Measurements from ENCODE around the gene MRPS6. TPM values are rescaled to one million over a fixed set of nuclear protein-coding genes. Genes with fewer than 3 reads are reported as not detected.
A peak's percentile ranks its signal among the peaks of the same experiment; 100 is the strongest.

Gene MRPS6
- total RNA-seq, 1 donor, result 19.2 TPM

- peaks cover 95% of the 10 kb centered on the region for H3K79me2 ChIP-seq (ENCODE audit: insufficient read depth, low read length)
- H3K9me3 ChIP-seq (ENCODE audit: low read depth, low read length), result no peaks in the 10 kb centered on the region
- H2AFZ ChIP-seq (ENCODE audit: low read length), result no peak overlapping the region
- no peak overlapping the region for H3K4me3 ChIP-seq (ENCODE audit: insufficient read depth, low read length)
- peaks cover 18% of the 10 kb centered on the region for H4K20me1 ChIP-seq (ENCODE audit: insufficient read depth, low read length)
- H3K4me2 ChIP-seq (ENCODE audit: insufficient read depth, low read length), result no peak overlapping the region
- DNase-seq (ENCODE audit: insufficient read length, low spot score, missing footprints), result no peak
- TF ChIP-seq CTCF (IDR thresholded peaks at IDR 0.05; ENCODE audit: extremely low read depth, low read depth, low read length), result no peak
- H3K36me3 ChIP-seq (ENCODE audit: insufficient read depth, low read length), result peaks cover 13% of the 10 kb centered on the region
- H3K27me3 ChIP-seq (ENCODE audit: insufficient read depth, low read length), result no peaks in the 10 kb centered on the region
- H3K27ac ChIP-seq (ENCODE audit: low read depth, low read length), result no peak overlapping the region
- H3K4me1 ChIP-seq (ENCODE audit: insufficient read depth, low read length), result no peaks in the 10 kb centered on the region
Observed at GRCh38 chr21:34086887-34087306, 13.5 kb downstream of the MRPS6 start.

- no peak overlapping the region for H2AFZ ChIP-seq (ENCODE audit: low read length)
- no peak for TF ChIP-seq CTCF (IDR thresholded peaks at IDR 0.05; ENCODE audit: extremely low read depth, low read depth, low read length)
- DNase-seq (ENCODE audit: insufficient read length, low spot score, missing footprints), result no peak
- H3K79me2 ChIP-seq (ENCODE audit: insufficient read depth, low read length), result peaks cover 94% of the 10 kb centered on the region
- peaks cover 18% of the 10 kb centered on the region for H4K20me1 ChIP-seq (ENCODE audit: insufficient read depth, low read length)
- H3K27me3 ChIP-seq (ENCODE audit: insufficient read depth, low read length), result no peaks in the 10 kb centered on the region
- no peaks in the 10 kb centered on the region for H3K4me1 ChIP-seq (ENCODE audit: insufficient read depth, low read length)
- no peak overlapping the region for H3K4me2 ChIP-seq (ENCODE audit: insufficient read depth, low read length)
- peaks cover 1% of the 10 kb centered on the region for H3K36me3 ChIP-seq (ENCODE audit: insufficient read depth, low read length)
- no peak overlapping the region for H3K27ac ChIP-seq (ENCODE audit: low read depth, low read length)
- H3K9me3 ChIP-seq (ENCODE audit: low read depth, low read length), result no peaks in the 10 kb centered on the region
- H3K4me3 ChIP-seq (ENCODE audit: insufficient read depth, low read length), result no peak overlapping the region
Observed at GRCh38 chr21:34088752-34089151, 15.4 kb downstream of the MRPS6 start.

- Histone ChIP-seq H3K36me3 (ENCODE audit: insufficient read depth, low read length) (peaks cover 14% of the 10 kb centered on the region), H3K27ac (ENCODE audit: low read depth, low read length) (no peak overlapping the region), H3K9me3 (ENCODE audit: low read depth, low read length) (no peaks in the 10 kb centered on the region), H3K79me2 (ENCODE audit: insufficient read depth, low read length) (peaks cover 92% of the 10 kb centered on the region), H2AFZ (ENCODE audit: low read length) (no peak overlapping the region), H3K27me3 (ENCODE audit: insufficient read depth, low read length) (no peaks in the 10 kb centered on the region), H3K4me2 (ENCODE audit: insufficient read depth, low read length) (no peak overlapping the region), H3K4me3 (ENCODE audit: insufficient read depth, low read length) (no peak overlapping the region), H3K4me1 (ENCODE audit: insufficient read depth, low read length) (no peaks in the 10 kb centered on the region), H4K20me1 (ENCODE audit: insufficient read depth, low read length) (peaks cover 14% of the 10 kb centered on the region)
- no peak for TF ChIP-seq CTCF (IDR thresholded peaks at IDR 0.05; ENCODE audit: extremely low read depth, low read depth, low read length)
- DNase-seq (ENCODE audit: insufficient read length, low spot score, missing footprints), result no peak
Observed at GRCh38 chr21:34091032-34091431, 17.7 kb downstream of the MRPS6 start.

GRCh38 chr21:34091607-34092006, 18.2 kb downstream of the MRPS6 start:
- H3K4me2 ChIP-seq (ENCODE audit: insufficient read depth, low read length), result no peak overlapping the region
- TF ChIP-seq CTCF (IDR thresholded peaks at IDR 0.05; ENCODE audit: extremely low read depth, low read depth, low read length), result peak; percentile 50
- no peak overlapping the region for H3K27ac ChIP-seq (ENCODE audit: low read depth, low read length)
- no peaks in the 10 kb centered on the region for H3K9me3 ChIP-seq (ENCODE audit: low read depth, low read length)
- DNase-seq (ENCODE audit: insufficient read length, low spot score, missing footprints), result no peak
- H3K4me3 ChIP-seq (ENCODE audit: insufficient read depth, low read length), result no peak overlapping the region
- H3K27me3 ChIP-seq (ENCODE audit: insufficient read depth, low read length), result no peaks in the 10 kb centered on the region
- H2AFZ ChIP-seq (ENCODE audit: low read length), result no peak overlapping the region
- peaks cover 92% of the 10 kb centered on the region for H3K79me2 ChIP-seq (ENCODE audit: insufficient read depth, low read length)
- peaks cover 14% of the 10 kb centered on the region for H4K20me1 ChIP-seq (ENCODE audit: insufficient read depth, low read length)
- no peaks in the 10 kb centered on the region for H3K4me1 ChIP-seq (ENCODE audit: insufficient read depth, low read length)
- H3K36me3 ChIP-seq (ENCODE audit: insufficient read depth, low read length), result peaks cover 16% of the 10 kb centered on the region
